Upper lobe of left lung (tissue), 6 donors: ENCODE data around the gene ABCG8. TPM values are rescaled to one million over a fixed set of nuclear protein-coding genes. Genes with fewer than 3 reads are reported as not detected.

ENCODE experiments used
- ATAC-seq, 2 donors: fragments of 200-7000 bp; cut with Tn5 transposase; one replicate each; pipeline ENCODE4 v1.9.1; 2022; ENCODE audit warnings: mild to moderate bottlenecking in 2 of 2, moderate library complexity in 2 of 2; ENCODE audit not compliant: low FRiP score in 2 of 2
- DNase-seq, 2 donors: peaks; one replicate each; pipeline ENCODE4 v3.0.0-alpha.2; 2019 to 2020
- H3K27ac ChIP-seq, 4 donors: fragments of 200-600 bp; sonication (generic); one replicate each; pipeline ENCODE4 v1.5.1; 2016 to 2019
- H3K27me3 ChIP-seq, 4 donors: fragments of 200-600 bp; sonication (generic); one replicate each; pipeline ENCODE4 v1.5.1; 2017 to 2019
- H3K36me3 ChIP-seq, 4 donors: fragments of 200-600 bp; sonication (generic); one replicate each; pipeline ENCODE4 v1.5.1; 2016 to 2019
- H3K4me1 ChIP-seq, 4 donors: fragments of 200-600 bp; sonication (generic); one replicate each; pipeline ENCODE4 v1.5.1; 2018 to 2019
- H3K4me3 ChIP-seq, 4 donors: fragments of 200-600 bp; sonication (generic); one replicate each; pipeline ENCODE4 v1.5.1; 2017 to 2019; ENCODE audit warnings: mild to moderate bottlenecking in 2 of 4, moderate library complexity in 1 of 4
- H3K9me3 ChIP-seq, 4 donors: fragments of 200-600 bp; sonication (generic); one replicate each; pipeline ENCODE4 v1.5.1; 2018 to 2019
- EP300 ChIP-seq, 4 donors: sonication (generic); formaldehyde crosslinking; IDR thresholded peaks; one replicate each; pipeline ENCODE4 v1.5.1; 2017; ENCODE audit warnings: antibody characterized with exemption in 4 of 4, control low read depth in 2 of 4
- POLR2A ChIP-seq, 4 donors: fragments of 450-650 bp; IDR thresholded peaks; one replicate each; pipeline ENCODE4 v1.5.1; 2016 to 2017; ENCODE audit warnings: antibody characterized with exemption in 4 of 4, mild to moderate bottlenecking in 2 of 4
- POLR2AphosphoS5 ChIP-seq, 2 donors: sonication (generic); formaldehyde crosslinking; IDR thresholded peaks; one replicate each; pipeline ENCODE4 v1.5.1; 2017; ENCODE audit warnings: antibody characterized with exemption in 2 of 2
- WGBS, 2 donors: methylation state at CpG; one replicate each; pipeline ENCODE4 v1.1.5; 2017 to 2018; 5-methylcytosine and 5-hydroxymethylcytosine counted together
- total RNA-seq, 6 donors: library from RNA; depleted of rRNA in 4 of 6; stranded (reverse); fragments of >200 nt in 4 of 6; gene quantifications; one replicate each; pipeline versions ENCODE4 v1.1.0 to v1.2.1, GENCODE V29; 2016 to 2021
- TF ChIP-seq, protein P1 (sequence below), 6 experiments: fragments of 450-650 bp in 4 of 6; fragments of 200-600 bp in 2 of 6; sonication (generic) in 2 of 6; IDR thresholded peaks; one replicate each; pipeline ENCODE4 v1.5.1; 2016 to 2019; ENCODE audit warnings: antibody characterized with exemption in 6 of 6
- donor health status: DM: no; HTN: no; CAD: no; lungs with moderate emphysema.
- donor health status: DM: no; HTN: yes; CAD: no; lungs with severe emphysema.

ABCG8 gene
- total RNA-seq, result under 1 TPM in 2 of 6 donors, not detected in 4; 0.10 to 0.20 TPM

DNA sequence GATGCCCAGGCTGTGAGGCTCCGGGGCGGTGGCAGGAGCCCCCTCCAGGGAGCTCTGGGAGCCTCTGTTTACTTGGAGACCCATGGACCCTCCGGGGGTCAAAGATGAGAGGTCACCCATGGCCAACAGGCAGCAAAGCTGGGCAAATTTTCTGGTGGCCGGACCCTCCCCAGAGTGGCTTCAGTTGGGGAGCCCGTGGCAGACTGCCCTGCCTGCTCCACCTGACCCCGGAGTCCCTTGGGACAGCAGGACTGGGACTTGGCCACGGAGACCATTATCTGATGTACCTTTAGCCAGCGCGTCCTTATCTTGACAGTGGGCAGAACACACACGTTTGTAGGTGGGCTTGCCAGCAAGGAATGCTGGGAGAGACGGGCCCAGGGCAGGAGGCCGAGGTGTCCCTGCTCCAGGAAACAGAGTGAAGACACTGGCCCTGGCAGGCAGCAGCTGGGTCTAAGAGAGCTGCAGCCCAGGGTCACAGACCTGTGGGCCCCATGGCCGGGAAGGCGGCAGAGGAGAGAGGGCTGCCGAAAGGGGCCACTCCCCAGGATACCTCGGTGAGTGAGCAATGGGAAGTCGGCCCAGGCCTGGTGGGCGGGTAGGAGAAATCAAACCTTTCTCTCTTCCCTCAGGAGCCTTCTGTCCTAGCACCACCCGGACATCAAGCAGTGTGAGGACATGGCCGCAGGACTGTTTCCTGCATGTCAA lies at the start of gene ABCG8, which contains the start of gene ABCG5:
ABCG8 (plus strand) TSS at position 412 of the 708 bp plus-strand sequence; CDS start at position 495, 83 bp downstream.
ABCG5 (minus strand) TSS at position 280 of the 708 bp plus-strand sequence; CDS start at position 120, 160 bp downstream.
- ATAC-seq (peak in 1 of 2 donors; percentile 9), DNase-seq (peak in 1 of 2 donors; percentile 65)
- Histone ChIP-seq H3K9me3 (no peaks in the 10 kb centered on the region), H3K4me3 (no peak within 1 kb of the TSS), H3K4me1 (no peaks in the 10 kb centered on the region), H3K27me3 (no peaks in the 10 kb centered on the region), H3K36me3 (no peaks in the 10 kb centered on the region), H3K27ac (no peak within 1 kb of the TSS)
- WGBS, 2 donors, result 82 to 92% methylated on average over 13 to 18 of the region's 20 CpGs
- TF ChIP-seq POLR2AphosphoS5 (IDR thresholded peaks at IDR 0.05) (no peak), EP300 (IDR thresholded peaks at IDR 0.05) (no peak), POLR2A (IDR thresholded peaks at IDR 0.05) (no peak)
- TF ChIP-seq, protein P1, sequence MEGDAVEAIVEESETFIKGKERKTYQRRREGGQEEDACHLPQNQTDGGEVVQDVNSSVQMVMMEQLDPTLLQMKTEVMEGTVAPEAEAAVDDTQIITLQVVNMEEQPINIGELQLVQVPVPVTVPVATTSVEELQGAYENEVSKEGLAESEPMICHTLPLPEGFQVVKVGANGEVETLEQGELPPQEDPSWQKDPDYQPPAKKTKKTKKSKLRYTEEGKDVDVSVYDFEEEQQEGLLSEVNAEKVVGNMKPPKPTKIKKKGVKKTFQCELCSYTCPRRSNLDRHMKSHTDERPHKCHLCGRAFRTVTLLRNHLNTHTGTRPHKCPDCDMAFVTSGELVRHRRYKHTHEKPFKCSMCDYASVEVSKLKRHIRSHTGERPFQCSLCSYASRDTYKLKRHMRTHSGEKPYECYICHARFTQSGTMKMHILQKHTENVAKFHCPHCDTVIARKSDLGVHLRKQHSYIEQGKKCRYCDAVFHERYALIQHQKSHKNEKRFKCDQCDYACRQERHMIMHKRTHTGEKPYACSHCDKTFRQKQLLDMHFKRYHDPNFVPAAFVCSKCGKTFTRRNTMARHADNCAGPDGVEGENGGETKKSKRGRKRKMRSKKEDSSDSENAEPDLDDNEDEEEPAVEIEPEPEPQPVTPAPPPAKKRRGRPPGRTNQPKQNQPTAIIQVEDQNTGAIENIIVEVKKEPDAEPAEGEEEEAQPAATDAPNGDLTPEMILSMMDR (IDR thresholded peaks at IDR 0.05), result no peak

DNA sequence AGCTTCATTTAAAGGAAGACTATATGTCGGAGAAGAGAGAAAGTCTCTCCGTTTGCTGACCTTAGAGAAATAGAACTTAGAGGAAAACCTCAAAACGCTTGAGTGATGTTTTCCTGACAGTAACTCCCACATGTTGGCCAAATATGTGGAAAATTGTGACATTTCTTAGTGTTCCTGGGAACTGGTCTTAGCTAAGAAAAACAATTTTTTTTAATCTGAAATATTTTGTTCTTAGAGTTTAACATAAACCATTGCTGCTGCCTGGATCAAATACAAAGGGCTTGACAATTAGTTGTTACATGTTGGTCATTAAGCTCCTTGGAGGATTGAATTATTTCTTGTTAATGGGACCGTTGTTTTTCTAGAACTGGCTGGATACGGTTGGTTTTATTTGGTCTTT lies 48.6 kb upstream of the ABCG8 start:
- DNase-seq (no peak), ATAC-seq (no peak)
- Histone ChIP-seq H3K27ac (peak overlapping the region in 1 of 4 donors; percentile 2), H3K4me3 (no peak overlapping the region), H3K27me3 (no peaks in the 10 kb centered on the region), H3K9me3 (no peaks in the 10 kb centered on the region), H3K4me1 (peaks cover 0 to 3% (median 0%) of the 10 kb centered on the region in 4 donors), H3K36me3 (peaks cover 0 to 39% (median 4%) of the 10 kb centered on the region in 4 donors)
- 75 to 77% methylated on average over 5 of the region's 5 CpGs for WGBS, 2 donors
- TF ChIP-seq, protein P1 (IDR thresholded peaks at IDR 0.05), result no peak
- no peak for TF ChIP-seq EP300 (IDR thresholded peaks at IDR 0.05)
- no peak for TF ChIP-seq POLR2A (IDR thresholded peaks at IDR 0.05)
- TF ChIP-seq POLR2AphosphoS5 (IDR thresholded peaks at IDR 0.05), result no peak

DNA sequence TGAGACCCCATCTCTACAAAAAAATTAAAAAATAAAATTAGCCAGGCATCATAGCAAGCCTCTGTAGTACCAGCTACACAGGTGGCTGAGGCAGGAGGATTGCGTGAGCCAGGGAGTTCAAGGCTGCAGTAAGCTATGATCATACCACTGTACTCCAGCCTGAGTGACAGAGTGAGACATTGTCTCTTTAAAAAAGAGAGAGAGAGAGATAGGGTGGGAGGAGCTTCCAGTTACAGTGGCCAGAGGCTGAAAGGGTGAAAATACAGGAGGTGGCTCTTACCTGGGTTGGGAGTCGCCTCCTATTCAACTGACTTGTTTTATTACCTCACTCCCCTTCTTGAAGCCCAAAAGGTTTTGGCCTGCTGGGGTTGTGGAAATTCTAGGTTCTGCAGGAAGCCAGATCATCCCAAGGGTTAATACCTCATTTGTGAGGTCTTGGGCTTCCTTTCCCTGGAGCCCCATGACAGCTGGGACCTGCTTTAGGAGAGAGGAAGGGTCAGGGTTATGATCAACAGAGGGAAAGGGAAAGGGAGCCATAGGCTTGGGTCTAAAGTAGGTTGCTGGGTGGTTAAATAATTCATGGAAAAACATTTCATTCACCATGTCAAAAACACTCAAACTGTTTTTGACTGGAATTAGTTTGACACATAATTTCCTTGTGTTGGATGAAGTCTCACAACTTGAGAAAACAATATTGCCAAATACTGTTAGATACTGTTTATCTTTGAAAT lies 47.6 kb upstream of the ABCG8 start:
- no peak for ATAC-seq
- Histone ChIP-seq H3K27me3 (no peaks in the 10 kb centered on the region), H3K9me3 (no peaks in the 10 kb centered on the region), H3K4me3 (no peak overlapping the region), H3K27ac (peak overlapping the region in 2 of 4 donors; percentile 7 to 60), H3K36me3 (peaks cover 0 to 46% (median 4%) of the 10 kb centered on the region in 4 donors), H3K4me1 (peaks cover 0 to 3% (median 0%) of the 10 kb centered on the region in 4 donors)
- 84 to 85% methylated on average over 2 of the region's 2 CpGs for WGBS, 2 donors
- DNase-seq, result no peak
- TF ChIP-seq POLR2A (IDR thresholded peaks at IDR 0.05), result no peak
- TF ChIP-seq, protein P1 (IDR thresholded peaks at IDR 0.05), result no peak
- TF ChIP-seq POLR2AphosphoS5 (IDR thresholded peaks at IDR 0.05), result no peak
- TF ChIP-seq EP300 (IDR thresholded peaks at IDR 0.05), result no peak

- DNase-seq (no peak), ATAC-seq (no peak)
- Histone ChIP-seq H3K27me3 (no peaks in the 10 kb centered on the region), H3K9me3 (no peaks in the 10 kb centered on the region), H3K36me3 (peaks cover 0 to 46% (median 6%) of the 10 kb centered on the region in 4 donors), H3K27ac (no peak overlapping the region), H3K4me1 (peaks cover 0 to 3% (median 0%) of the 10 kb centered on the region in 4 donors), H3K4me3 (no peak overlapping the region)
- TF ChIP-seq, protein P1 (IDR thresholded peaks at IDR 0.05), result no peak
- TF ChIP-seq POLR2A (IDR thresholded peaks at IDR 0.05) (no peak), EP300 (IDR thresholded peaks at IDR 0.05) (no peak), POLR2AphosphoS5 (IDR thresholded peaks at IDR 0.05) (no peak)
- WGBS, 2 donors, result 70 to 73% methylated on average over 3 of the region's 3 CpGs
These were observed 46.1 kb upstream of the ABCG8 start for GRCh38 chr2:43792653-43793052.
